NCI-H748 treated with DMSO at 0.1 percent for 48 hours (cell line): ENCODE data around the gene CREG1.
"Not testable (repeated sequence)": the region's sequence is repeated elsewhere in the genome, so short reads cannot be mapped to it uniquely, and the experiment has no call there.

Experiments
- DNase-seq: peaks from one replicate; lab custom pipeline; 2025; lab: John Stamatoyannopoulos, UW

The CREG1 gene

GRCh38 chr1:167553136-167554027, at the start of gene CREG1:
TSS of gene CREG1 (minus strand) at chr1:167553762.
- DNase-seq: peak; percentile 84

GRCh38 chr1:167602840-167603239, 49.3 kb upstream of the CREG1 start:
- no peak for DNase-seq

- no peak for DNase-seq
Observed at GRCh38 chr1:167601442-167602383, 48.2 kb upstream of the CREG1 start.

- DNase-seq: no peak
Observed at GRCh38 chr1:167599957-167600581, 46.5 kb upstream of the CREG1 start.

- DNase-seq: no peak
Observed at GRCh38 chr1:167594822-167595221, 41.3 kb upstream of the CREG1 start.

GRCh38 chr1:167593860-167594259, 40.3 kb upstream of the CREG1 start:
- DNase-seq: no peak

DNA sequence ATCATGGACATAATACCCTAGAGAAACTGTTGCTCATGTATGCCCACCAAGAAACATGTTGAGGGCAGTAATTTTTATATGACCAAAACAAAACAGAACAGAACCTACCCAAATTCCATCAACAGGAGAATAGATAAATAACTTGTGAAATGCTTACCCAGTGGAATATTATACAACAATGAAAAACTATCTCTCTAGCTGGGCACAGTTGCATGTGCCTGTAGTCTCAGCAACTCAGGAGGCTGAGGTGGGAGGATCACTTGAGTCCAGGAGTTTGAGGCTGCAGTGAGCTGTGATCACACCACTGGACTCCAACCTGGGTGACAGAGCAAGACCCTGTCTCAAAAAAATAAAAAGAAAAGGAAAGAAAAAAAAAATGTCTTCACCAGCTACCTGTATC, 38.9 kb upstream of the CREG1 start:
- no peak for DNase-seq

DNA sequence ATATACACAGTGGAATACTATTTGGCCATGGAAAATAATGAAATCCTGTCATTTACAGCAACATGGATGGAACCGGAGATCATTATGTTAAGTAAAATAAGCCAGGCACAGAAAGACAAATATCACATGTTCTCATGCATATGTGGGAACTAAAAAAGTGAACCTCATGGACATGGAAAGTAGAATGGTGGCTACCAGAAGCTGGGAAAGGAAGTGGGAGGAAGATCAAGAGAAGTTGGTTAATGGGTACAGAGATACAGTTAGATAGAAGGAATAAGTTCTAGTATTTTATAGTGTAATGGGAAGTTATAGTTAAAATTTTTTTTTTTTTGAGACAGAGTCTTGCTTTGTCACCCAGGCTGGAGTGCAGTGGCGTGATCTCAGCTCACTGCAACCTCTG, 34.8 kb upstream of the CREG1 start:
- DNase-seq: no peak

DNA sequence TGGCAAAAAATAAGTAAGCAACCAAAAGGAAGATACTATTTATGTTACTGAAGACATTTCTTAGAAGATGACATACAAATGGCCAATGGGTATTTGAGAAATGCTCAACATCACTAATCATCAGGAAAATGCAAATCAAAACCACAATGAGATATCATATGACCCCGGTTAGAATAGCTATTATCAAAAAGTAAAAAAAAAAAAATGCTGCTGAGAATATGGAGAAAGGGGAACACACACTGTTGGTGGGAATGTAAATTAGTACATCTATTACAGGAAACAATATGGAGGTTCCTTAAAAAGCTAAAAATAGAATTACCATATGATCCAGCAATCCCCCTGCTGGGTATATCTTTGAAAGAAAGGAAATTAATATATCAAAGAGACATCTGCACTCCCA, 34.3 kb upstream of the CREG1 start:
- no peak for DNase-seq

DNA sequence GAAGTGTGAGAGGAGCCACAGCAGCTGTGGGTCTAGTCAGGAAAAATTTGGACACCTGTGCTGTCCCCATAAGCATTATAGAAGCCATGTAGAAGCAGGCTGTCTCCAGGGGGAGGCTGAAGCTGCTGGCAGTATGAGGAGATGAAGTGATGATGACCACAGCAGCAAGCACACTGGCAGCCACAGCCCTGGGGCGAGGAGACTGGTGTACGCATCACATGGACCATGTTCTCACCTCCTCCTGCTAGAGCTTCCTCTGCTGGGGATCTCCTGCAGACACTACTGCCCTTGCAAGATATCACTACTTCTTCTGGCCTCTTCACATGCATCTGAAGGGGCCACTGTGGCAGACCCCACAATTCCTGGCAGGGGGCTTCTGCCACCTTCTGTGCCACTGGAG, 33.8 kb upstream of the CREG1 start:
- DNase-seq: no peak

DNA sequence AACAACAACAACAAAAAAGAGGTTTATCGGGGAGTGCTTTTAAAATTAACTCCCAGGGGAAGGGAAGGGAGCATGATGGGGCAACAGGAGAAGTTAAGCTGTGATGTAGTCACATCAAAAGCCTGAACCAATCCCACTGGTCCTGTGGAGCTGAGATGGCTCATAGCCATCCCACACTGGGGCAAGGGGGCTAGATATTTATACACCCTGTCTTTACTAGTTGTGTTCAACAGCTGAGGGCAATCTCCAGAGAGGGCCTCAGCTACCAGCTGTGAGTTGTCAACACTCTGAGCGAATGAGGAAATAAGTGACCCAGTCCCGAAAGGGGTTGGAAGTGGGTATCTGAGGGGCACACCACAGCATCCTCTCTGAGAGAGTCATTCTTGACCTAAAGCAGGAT, 31.0 kb upstream of the CREG1 start:
- no peak for DNase-seq

GRCh38 chr1:167582722-167583121, 29.2 kb upstream of the CREG1 start:
- DNase-seq: no peak

DNA sequence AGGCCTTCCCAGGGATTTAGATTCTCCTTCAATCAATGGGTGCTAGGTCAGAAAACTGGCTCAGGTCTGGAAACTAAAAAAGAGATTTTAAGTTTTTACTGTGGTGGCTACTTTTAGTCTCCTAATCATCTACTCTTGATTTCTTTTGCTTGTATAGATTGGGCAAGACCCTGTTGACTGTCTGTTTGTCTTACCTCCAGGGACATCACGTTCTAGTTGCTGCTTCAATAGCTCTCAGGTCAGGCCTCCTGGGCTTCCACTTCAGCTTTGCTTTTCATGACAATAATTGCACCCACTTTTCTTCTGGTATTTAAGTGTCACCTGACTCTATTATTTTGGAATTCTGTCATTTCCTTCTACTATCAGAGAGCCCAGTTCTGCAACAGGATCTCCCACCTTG, 28.5 kb upstream of the CREG1 start:
- DNase-seq: no peak

DNA sequence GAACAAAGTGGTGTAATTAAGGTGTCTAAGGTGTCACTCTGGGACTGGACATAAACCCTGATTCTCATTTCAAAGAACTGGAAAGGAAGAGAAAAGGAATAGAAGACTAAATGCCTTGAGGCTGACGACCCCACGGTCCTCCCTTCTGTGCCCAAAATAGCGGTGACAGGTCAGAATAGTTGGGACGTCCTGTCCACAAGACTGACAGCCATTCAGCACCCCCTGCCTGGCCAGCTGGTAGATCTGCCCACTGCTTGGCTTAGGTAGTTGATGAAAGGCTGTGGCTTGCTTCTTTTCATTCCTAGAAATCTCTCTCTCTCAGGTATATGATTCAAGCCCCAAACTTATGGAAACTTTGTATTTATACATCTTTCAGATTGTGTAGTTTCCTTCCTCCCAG, 26.4 kb upstream of the CREG1 start:
- no peak for DNase-seq

DNA sequence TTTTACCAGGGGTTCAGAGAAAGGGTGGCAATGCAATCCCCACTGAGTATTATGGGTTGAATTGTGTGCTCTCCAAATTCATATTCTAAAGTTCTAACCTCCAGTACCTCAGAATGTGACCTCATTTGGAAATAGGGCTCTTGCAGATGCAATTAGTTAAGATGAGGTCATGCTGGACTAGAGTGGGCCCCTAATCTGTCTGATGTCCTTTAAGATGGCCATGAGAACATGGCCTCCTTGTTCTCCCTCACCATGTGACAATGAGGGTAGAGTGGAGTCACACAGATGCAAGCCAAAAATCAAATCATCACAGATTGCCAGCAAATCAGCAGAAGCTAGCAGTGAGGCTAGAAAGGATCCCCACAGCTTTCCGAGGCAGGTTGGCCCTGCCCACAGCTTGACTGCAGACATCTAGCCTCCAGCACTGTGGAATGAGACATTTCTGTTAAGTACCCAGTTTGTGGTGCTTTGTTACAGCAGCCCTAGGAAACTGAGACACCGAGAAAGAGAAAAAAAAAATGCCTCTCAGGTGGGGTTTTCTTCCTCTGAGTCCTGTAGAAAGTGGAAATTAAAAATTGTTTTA, 25.5 kb upstream of the CREG1 start:
- DNase-seq: no peak

GRCh38 chr1:167575649-167576048, 22.1 kb upstream of the CREG1 start:
- DNase-seq: no peak

GRCh38 chr1:167573035-167573434, 19.5 kb upstream of the CREG1 start:
- no peak for DNase-seq

DNA sequence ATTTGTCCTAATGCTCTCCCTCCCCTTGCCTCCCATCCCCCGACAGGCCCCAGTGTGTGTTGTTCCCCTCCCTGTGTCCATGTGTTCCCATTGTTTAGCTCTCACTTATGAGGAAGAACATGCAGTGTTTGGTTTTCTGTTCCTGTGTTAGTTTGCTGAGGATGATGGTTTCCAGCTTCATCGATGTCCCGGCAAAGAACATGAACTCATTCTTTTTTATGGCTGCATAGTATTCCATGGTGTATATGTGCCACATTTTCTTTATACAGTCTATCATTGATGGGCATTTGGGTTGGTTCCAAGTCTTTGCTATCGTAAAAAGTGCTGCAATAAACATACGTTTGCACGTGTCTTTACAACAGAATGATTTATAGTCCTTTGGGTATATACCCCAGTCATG, 17.1 kb upstream of the CREG1 start:
- DNase-seq: not testable (repeated sequence)

- DNase-seq: no peak
Observed at GRCh38 chr1:167567663-167568062, 14.1 kb upstream of the CREG1 start.

DNA sequence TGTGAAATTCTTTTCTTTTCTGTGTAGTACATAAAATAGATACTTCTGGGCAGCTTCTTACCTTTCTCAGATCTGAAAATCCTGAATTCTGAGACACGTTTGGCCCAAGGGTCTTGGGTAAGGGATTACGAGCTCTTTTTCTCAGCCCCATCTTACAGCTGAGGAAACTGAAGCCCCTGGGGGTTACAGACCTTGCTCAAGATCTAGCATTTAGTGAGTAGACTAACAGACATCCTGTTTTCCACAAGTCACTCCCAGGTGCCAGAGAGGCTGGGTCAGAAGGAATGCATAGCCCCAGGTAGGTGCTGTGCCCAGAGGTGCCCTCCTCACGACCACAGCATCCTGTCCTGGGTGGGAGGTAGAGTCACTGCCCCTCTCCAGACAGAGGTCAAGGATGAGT, 13.2 kb upstream of the CREG1 start:
- no peak for DNase-seq

DNA sequence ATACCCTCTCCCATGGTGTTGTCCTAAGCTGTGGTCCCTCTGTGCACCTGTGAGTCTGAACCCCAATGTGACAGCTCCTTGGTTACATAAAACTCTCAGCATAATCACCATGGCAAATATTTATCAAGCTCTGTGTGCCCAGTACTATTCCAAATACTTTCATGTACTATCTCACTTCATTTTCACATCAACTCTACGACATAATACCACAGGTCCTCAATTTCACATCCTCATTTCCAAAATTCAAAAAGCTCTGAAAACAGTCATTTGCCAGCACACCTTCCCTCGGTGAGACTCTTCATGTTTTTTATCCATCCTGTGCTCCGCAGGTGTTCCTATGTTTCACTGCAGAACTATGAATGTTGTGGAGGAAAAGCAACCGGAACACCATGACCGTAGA, 12.4 kb upstream of the CREG1 start:
- DNase-seq: no peak

DNA sequence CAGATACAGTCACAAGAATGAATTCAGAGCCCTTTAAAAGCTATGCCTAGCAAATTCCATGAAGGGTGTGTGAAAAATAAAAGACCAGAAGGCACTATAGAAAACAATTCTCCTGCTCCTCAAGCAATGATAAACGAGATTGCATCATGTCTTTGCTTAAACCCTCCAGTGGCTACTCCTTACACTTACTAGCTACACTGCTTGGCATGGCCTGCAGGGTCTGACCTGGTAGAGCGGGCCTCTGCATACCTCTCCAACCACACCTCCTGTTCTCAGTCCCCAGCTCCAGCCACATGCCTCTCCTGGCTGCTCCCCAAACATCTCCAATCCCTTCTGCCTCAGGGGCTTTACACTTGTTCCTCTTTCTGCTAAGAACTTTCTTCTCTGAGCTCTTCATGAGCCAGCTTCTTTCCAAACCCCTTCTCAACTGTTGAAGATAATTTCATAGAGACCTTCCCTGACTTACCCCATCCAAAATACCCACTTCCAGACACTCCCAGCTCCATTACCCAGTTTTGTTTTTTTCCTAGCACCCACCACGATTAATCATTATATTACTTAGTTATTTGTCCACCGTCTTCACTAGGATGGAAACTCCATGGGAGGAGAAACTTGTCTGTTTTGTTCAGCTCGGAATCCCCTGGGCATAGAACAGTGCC, 11.2 kb upstream of the CREG1 start:
- DNase-seq: no peak
